ENCODE data around the gene HIBCH.

- TF ChIP-seq POLR2A (IDR thresholded peaks at IDR 0.05) (no peak), POLR2AphosphoS5 (IDR thresholded peaks at IDR 0.05) (no peak), CTCF (IDR thresholded peaks at IDR 0.05) (no peak)
Observed at GRCh38 chr2:190200603-190201002, 119.0 kb downstream of the HIBCH start.
